AG10803 (cell line): ENCODE data around the gene KCTD6.

Experiments used
- DNase-seq: peaks from one replicate; pipeline ENCODE4 v3.0.0; 2010; ENCODE audit warnings: low read depth
- H3K4me3 ChIP-seq: 2 replicates; pipeline ENCODE4 v1.5.1; 2011; ENCODE audit warnings: mild to moderate bottlenecking, low read length, control low read depth
- TF ChIP-seq, protein P1 (sequence below): conservative IDR thresholded peaks from 2 replicates; pipeline ENCODE4 v1.5.1; 2011; ENCODE audit warnings: mild to moderate bottlenecking, low read length, control low read depth, inconsistent platforms

KCTD6 gene

GRCh38 chr3:58518291-58518789 is 26.4 kb downstream of the KCTD6 start:
- no peak for DNase-seq
- H3K4me3 ChIP-seq, result no peak overlapping the region
- TF ChIP-seq, protein P1, sequence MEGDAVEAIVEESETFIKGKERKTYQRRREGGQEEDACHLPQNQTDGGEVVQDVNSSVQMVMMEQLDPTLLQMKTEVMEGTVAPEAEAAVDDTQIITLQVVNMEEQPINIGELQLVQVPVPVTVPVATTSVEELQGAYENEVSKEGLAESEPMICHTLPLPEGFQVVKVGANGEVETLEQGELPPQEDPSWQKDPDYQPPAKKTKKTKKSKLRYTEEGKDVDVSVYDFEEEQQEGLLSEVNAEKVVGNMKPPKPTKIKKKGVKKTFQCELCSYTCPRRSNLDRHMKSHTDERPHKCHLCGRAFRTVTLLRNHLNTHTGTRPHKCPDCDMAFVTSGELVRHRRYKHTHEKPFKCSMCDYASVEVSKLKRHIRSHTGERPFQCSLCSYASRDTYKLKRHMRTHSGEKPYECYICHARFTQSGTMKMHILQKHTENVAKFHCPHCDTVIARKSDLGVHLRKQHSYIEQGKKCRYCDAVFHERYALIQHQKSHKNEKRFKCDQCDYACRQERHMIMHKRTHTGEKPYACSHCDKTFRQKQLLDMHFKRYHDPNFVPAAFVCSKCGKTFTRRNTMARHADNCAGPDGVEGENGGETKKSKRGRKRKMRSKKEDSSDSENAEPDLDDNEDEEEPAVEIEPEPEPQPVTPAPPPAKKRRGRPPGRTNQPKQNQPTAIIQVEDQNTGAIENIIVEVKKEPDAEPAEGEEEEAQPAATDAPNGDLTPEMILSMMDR, result no peak

GRCh38 chr3:58519668-58520402 is 27.9 kb downstream of the KCTD6 start:
- TF ChIP-seq, protein P1, result no peak
- H3K4me3 ChIP-seq, result no peak overlapping the region

DNA sequence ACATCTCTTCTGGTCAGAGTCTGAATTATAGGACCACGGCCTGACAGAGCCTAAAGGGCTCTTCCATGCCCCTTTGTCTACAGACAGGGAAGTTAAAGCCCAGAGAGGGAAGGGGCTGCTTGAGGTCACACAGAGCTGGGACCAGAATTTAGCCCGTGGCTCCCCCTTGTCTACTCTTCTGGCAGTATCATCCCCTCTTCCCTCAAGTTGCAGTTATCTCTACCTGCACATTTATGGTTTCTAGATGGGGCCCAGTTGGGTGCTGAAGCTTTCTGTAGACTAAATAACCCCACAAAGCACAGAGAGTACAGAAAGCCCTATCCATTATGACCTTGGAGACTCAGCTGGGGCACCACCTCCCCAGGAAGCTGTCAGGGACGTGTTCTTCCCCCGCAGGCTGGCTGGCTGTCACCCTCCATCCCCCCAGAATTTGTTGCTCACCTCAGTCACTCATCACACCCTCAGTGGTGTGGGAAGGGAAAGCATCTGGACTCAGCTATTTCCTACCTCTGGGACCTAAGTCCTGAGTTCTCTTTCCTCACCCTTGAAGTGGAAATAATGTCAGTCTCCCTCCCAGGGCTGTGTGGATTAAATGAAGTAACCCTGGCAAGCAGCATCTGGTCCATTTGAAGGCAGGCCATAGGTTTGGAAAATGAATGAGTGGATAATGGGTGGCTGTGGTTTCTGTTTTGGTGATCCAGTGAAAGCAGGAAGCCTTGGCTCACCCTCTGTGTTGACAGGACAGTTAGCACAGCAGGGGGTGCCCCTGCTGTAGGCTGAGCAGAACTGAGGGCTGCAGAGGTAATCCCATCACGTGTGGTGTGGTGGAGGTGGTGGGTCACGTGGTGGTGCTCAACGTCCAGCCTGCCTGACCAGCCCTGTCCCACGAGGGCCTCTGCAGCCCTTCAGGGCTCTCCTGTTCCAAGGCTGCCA is 28.8 kb downstream of the KCTD6 start:
- H3K4me3 ChIP-seq, result no peak overlapping the region
- DNase-seq, result no peak
- TF ChIP-seq, protein P1, result no peak

More at GRCh38 chr3:58519668-58520402, 27.9 kb downstream of the KCTD6 start:
- no peak for DNase-seq

DNA sequence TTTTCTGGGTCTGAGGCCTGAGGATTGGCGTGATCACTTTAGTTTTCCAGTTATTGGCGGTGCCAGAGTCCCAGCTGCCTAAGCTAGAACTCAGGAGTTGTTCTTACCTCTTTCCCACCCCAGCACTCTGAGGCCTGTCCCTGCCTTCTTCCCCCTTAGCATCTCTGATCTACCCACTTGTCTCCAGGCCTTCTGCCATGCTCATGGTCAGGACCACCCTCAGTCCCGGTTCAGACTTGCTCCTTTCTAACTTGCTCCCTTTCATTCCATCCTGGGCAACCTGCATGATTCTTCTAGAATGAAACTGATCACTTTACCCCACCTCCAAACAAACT is 29.4 kb downstream of the KCTD6 start:
- no peak overlapping the region for H3K4me3 ChIP-seq
- DNase-seq, result no peak
- TF ChIP-seq, protein P1, result no peak

GRCh38 chr3:58521917-58522631 is 30.2 kb downstream of the KCTD6 start:
- H3K4me3 ChIP-seq, result no peak overlapping the region
- TF ChIP-seq, protein P1, result no peak
- no peak for DNase-seq

GRCh38 chr3:58522759-58523425 is 31.0 kb downstream of the KCTD6 start:
- TF ChIP-seq, protein P1, result no peak
- H3K4me3 ChIP-seq, result no peak overlapping the region
- no peak for DNase-seq
